HG02623 (cell line): ENCODE data around the gene CCDC177.

ENCODE experiments used
- ATAC-seq: cut with Tn5 transposase; IDR thresholded peaks from one replicate; pipeline ENCODE4 v1.9.1; 2021; ENCODE audit warnings: moderate library complexity; ENCODE audit not compliant: unreplicated experiment

CCDC177 gene

GRCh38 chr14:69532561-69533340, 41.9 kb downstream of the CCDC177 start:
- ATAC-seq, result no peak

GRCh38 chr14:69531135-69531534, 43.5 kb downstream of the CCDC177 start:
- no peak for ATAC-seq

- ATAC-seq, result no peak
These were observed 44.6 kb downstream of the CCDC177 start for GRCh38 chr14:69530095-69530494.

- ATAC-seq, result no peak
These were observed 45.1 kb downstream of the CCDC177 start for GRCh38 chr14:69529563-69529962.

GRCh38 chr14:69528930-69529329, 45.7 kb downstream of the CCDC177 start:
- ATAC-seq, result no peak

- ATAC-seq, result no peak
These were observed 46.5 kb downstream of the CCDC177 start for GRCh38 chr14:69528143-69528542.

- ATAC-seq, result no peak
These were observed 47.0 kb downstream of the CCDC177 start for GRCh38 chr14:69527635-69528034.

GRCh38 chr14:69525896-69526295, 48.8 kb downstream of the CCDC177 start:
- ATAC-seq, result no peak

GRCh38 chr14:69522026-69522425, 52.6 kb downstream of the CCDC177 start:
- ATAC-seq, result no peak
